ENCODE results near the gene TES.
A peak's percentile ranks its signal among the peaks of the same experiment; 100 is the strongest.
"Not testable (repeated sequence)": the region's sequence is repeated elsewhere in the genome, so short reads cannot be mapped to it uniquely, and the experiment has no call there.

Gene TES

DNA sequence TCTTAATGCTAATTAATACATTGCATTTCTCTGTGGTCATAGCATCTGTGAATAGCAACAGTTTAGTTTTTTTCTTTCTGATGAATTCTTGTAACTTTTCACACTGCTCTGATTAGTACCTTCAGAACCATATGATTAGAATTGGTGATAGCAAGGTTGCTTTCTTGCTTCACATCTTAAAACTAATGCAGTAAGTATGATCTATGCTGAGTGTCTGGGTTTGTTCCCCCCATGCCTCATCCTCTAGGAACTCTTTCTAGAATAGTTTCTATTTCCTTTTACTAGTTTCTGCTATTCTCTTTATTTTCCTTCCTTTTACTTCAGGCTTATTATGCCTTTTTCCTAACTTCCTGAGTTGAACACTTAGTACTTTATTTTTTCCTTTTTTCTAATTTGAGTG lies 32.4 kb downstream of the TES start:
- no peak overlapping the region for H3K27ac ChIP-seq (replicated peaks)
- no peak for TF ChIP-seq POLR2AphosphoS5 (IDR thresholded peaks at IDR 0.05; ENCODE audit: low read depth)
- no peak for TF ChIP-seq CTCF (IDR thresholded peaks at IDR 0.05; ENCODE audit: insufficient read depth, low read length)
- TF ChIP-seq GABPA (IDR thresholded peaks at IDR 0.05; ENCODE audit: low read depth): no peak
- TF ChIP-seq REST (IDR thresholded peaks at IDR 0.05; ENCODE audit: insufficient replicate concordance, low read depth): no peak
- no peak for TF ChIP-seq SPI1 (IDR thresholded peaks at IDR 0.05; ENCODE audit: borderline replicate concordance, low read depth)
- DNase-seq (ENCODE audit: low read depth in 1 of 2, low spot score in 1 of 2): no peak
- no peaks in the 10 kb centered on the region for H3K27me3 ChIP-seq (ENCODE audit: insufficient read depth, poor library complexity, severe bottlenecking)
- no peak overlapping the region for H3K4me3 ChIP-seq (replicated peaks; ENCODE audit: insufficient read depth, low read length)

GRCh38 chr7:116244803-116245202 lies 34.5 kb downstream of the TES start:
- H3K4me3 ChIP-seq (replicated peaks; ENCODE audit: insufficient read depth, low read length); H3K27me3 ChIP-seq (ENCODE audit: insufficient read depth, poor library complexity, severe bottlenecking); H3K27ac ChIP-seq (replicated peaks); DNase-seq (ENCODE audit: low read depth in 1 of 2, low spot score in 1 of 2): not testable (repeated sequence)

DNA sequence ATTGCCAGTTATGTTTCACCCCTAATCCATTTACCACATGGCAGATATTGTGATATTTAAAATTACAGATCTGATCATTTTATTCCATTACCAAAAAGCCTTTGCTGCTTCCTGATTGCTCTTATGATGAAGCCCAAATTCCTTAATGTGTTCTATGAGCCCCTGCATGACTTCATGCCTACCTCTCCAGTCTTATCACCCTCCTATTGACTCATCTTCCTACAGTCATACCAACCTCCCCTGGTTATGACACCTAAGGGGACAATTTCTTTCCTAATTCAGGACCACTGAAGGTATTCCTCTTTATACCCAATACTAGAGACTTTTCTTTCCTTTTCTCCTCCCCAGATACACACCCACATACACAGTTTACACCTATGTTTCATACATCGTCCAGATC lies 36.0 kb downstream of the TES start:
- H3K27me3 ChIP-seq (ENCODE audit: insufficient read depth, poor library complexity, severe bottlenecking): no peaks in the 10 kb centered on the region
- no peak overlapping the region for H3K27ac ChIP-seq (replicated peaks)
- TF ChIP-seq GABPA (IDR thresholded peaks at IDR 0.05; ENCODE audit: low read depth): no peak
- TF ChIP-seq REST (IDR thresholded peaks at IDR 0.05; ENCODE audit: insufficient replicate concordance, low read depth): no peak
- TF ChIP-seq POLR2AphosphoS5 (IDR thresholded peaks at IDR 0.05; ENCODE audit: low read depth): no peak
- no peak for TF ChIP-seq SPI1 (IDR thresholded peaks at IDR 0.05; ENCODE audit: borderline replicate concordance, low read depth)
- TF ChIP-seq CTCF (IDR thresholded peaks at IDR 0.05; ENCODE audit: insufficient read depth, low read length): no peak
- DNase-seq (ENCODE audit: low read depth in 1 of 2, low spot score in 1 of 2): no peak
- no peak overlapping the region for H3K4me3 ChIP-seq (replicated peaks; ENCODE audit: insufficient read depth, low read length)

- H3K27ac ChIP-seq (replicated peaks): no peak overlapping the region
- no peaks in the 10 kb centered on the region for H3K27me3 ChIP-seq (ENCODE audit: insufficient read depth, poor library complexity, severe bottlenecking)
- TF ChIP-seq GABPA (IDR thresholded peaks at IDR 0.05; ENCODE audit: low read depth) (no peak), CTCF (IDR thresholded peaks at IDR 0.05; ENCODE audit: insufficient read depth, low read length) (peak; percentile 7)
- peak; percentile 24 to 32 for DNase-seq (ENCODE audit: low read depth in 1 of 2, low spot score in 1 of 2)
- no peak overlapping the region for H3K4me3 ChIP-seq (replicated peaks; ENCODE audit: insufficient read depth, low read length)
Measured at GRCh38 chr7:116249969-116250553, 39.7 kb downstream of the TES start.
